A549 (cell line): Measurements from ENCODE around the gene HDC. TPM values are rescaled to one million over a fixed set of nuclear protein-coding genes. Genes with fewer than 3 reads are reported as not detected.

Experiments used
- ATAC-seq, 2 experiments: fragments of 200-7000 bp in 1 of 2; fragments of >200 bp in 1 of 2; cut with Nextera tagmentation in 1 of 2; cut with Tn5 transposase in 1 of 2; 3 replicates each; pipeline versions ENCODE4 v1.8.0 to v1.9.1; 2018 to 2020; ENCODE audit warnings: mild to moderate bottlenecking in 1 of 2, moderate library complexity in 1 of 2
- CTCF ChIA-PET: fragments of 300-600 bp; sonication (Branson Sonifier 250); formaldehyde crosslinking; extraction: SDS; loops from one replicate; lab custom pipeline; 2021; ENCODE audit warnings: antibody characterized with exemption, inconsistent platforms; lab: Yijun Ruan, JAX
- POLR2A ChIA-PET: fragments of 350-600 bp; formaldehyde crosslinking; extraction: SDS; loops from one replicate; lab custom pipeline; 2021; ENCODE audit warnings: antibody characterized with exemption, inconsistent platforms; lab: Yijun Ruan, JAX
- DNase-seq, 2 experiments: peaks; one replicate each; pipeline versions ENCODE4 v3.0.0 to v3.0.0-alpha.2; 2011 to 2016; ENCODE audit warnings: low read depth in 1 of 2, low spot score in 1 of 2
- FAIRE-seq: peaks from 2 replicates; lab custom pipeline; 2011; peaks lifted over from hg19 to GRCh38; lab: Jason Lieb, UNC
- H3K27ac ChIP-seq, 2 experiments: fragments of >200 bp; sonication (Bioruptor Twin); formaldehyde crosslinking; 3 replicates each; pipeline ENCODE4 v1.5.1; 2016 to 2017
- H3K4me1 ChIP-seq: fragments of >200 bp; sonication (Bioruptor Twin); formaldehyde crosslinking; 3 replicates; pipeline ENCODE4 v1.6.1; 2016
- H3K4me2 ChIP-seq: fragments of >200 bp; sonication (Bioruptor Twin); formaldehyde crosslinking; 3 replicates; pipeline ENCODE4 v1.6.1; 2016
- H3K4me3 ChIP-seq: fragments of >200 bp; sonication (Bioruptor Twin); formaldehyde crosslinking; 3 replicates; pipeline ENCODE4 v1.5.1; 2016
- H3K9me3 ChIP-seq: fragments of >200 bp; sonication (Bioruptor Twin); formaldehyde crosslinking; 3 replicates; pipeline ENCODE4 v1.6.1; 2016
- HEYL ChIP-seq: fragments of 250-450 bp; sonication (Bioruptor Pico); IDR thresholded peaks from 2 replicates; pipeline ENCODE4 v1.8.0; 2021; ENCODE audit warnings: mild to moderate bottlenecking, moderate library complexity
- HOXA7 ChIP-seq: fragments of 250-450 bp; sonication (Bioruptor Pico); IDR thresholded peaks from 2 replicates; pipeline ENCODE4 v1.5.0; 2020; ENCODE audit warnings: mild to moderate bottlenecking, moderate library complexity
- HOXB5 ChIP-seq: fragments of 250-450 bp; sonication (Bioruptor Pico); IDR thresholded peaks from 2 replicates; pipeline ENCODE4 v1.5.0; 2020; ENCODE audit warnings: mild to moderate bottlenecking, moderate library complexity
- JUN ChIP-seq, 2 experiments: fragments of >200 bp; sonication (Bioruptor Twin); formaldehyde crosslinking; IDR thresholded peaks; 2 replicates in 1 of 2; 3 replicates in 1 of 2; pipeline ENCODE4 v1.6.1; 2016 to 2017
- KDM5A ChIP-seq: fragments of 200-600 bp; sonication (generic); IDR thresholded peaks from 2 replicates; pipeline ENCODE4 v1.6.1; 2016; ENCODE audit warnings: antibody characterized with exemption, mild to moderate bottlenecking
- MYC ChIP-seq: IDR thresholded peaks from 2 replicates; pipeline ENCODE4 v1.6.1; 2012; ENCODE audit warnings: mild to moderate bottlenecking, inconsistent platforms, low read length, improper control_type of control experiment, borderline replicate concordance
- NFE2L2 ChIP-seq: fragments of 150-350 bp; conservative IDR thresholded peaks from 2 replicates; pipeline ENCODE4 v1.6.1; 2014; ENCODE audit warnings: low read length
- RCOR1 ChIP-seq: fragments of 150-350 bp; IDR thresholded peaks from 2 replicates; pipeline ENCODE4 v1.6.1; 2014; ENCODE audit warnings: antibody characterized with exemption, low read length, low read depth
- RNF2 ChIP-seq: fragments of 200-600 bp; sonication (generic); IDR thresholded peaks from 2 replicates; pipeline ENCODE4 v1.6.1; 2016; ENCODE audit warnings: low read depth, mild to moderate bottlenecking, antibody characterized with exemption, moderate library complexity, borderline replicate concordance
- SMC3 ChIP-seq: fragments of >200 bp; sonication (Bioruptor Twin); formaldehyde crosslinking; IDR thresholded peaks from 3 replicates; pipeline ENCODE4 v1.6.1; 2018; ENCODE audit warnings: inconsistent platforms
- SREBF2 ChIP-seq: fragments of 450-650 bp; IDR thresholded peaks from 2 replicates; pipeline ENCODE4 v1.6.1; 2014; ENCODE audit warnings: mild to moderate bottlenecking, moderate library complexity
- TFCP2L1 ChIP-seq: fragments of 250-450 bp; sonication (Bioruptor Pico); IDR thresholded peaks from 2 replicates; pipeline ENCODE4 v1.5.0; 2021; ENCODE audit warnings: mild to moderate bottlenecking
- ZNF302 ChIP-seq: fragments of 250-450 bp; sonication (Bioruptor Pico); IDR thresholded peaks from 2 replicates; pipeline ENCODE4 v1.9.0; 2021; ENCODE audit warnings: inconsistent platforms, mild to moderate bottlenecking, moderate library complexity
- WGBS: methylation state at CpG from one replicate; pipeline ENCODE4 v1.1.6; 2017; ENCODE audit errors: missing lambda C conversion rate; 5-methylcytosine and 5-hydroxymethylcytosine counted together
- polyA plus RNA-seq, 4 experiments: library from polyadenylated mRNA; depleted of rRNA in 3 of 4; stranded (reverse); fragments of >200 nt; fragmentation: RNase III in 1 of 4; extraction: RNeasy Plus Mini Kit Qiagen cat#74134 plus additional on column Dnase treatment in 1 of 4; gene quantifications; 2 replicates in 3 of 4; 3 replicates in 1 of 4; pipeline ENCODE4 v1.2.3, GENCODE V29; 2011 to 2017
- TF ChIP-seq, protein P1 (sequence below): fragments of 250-450 bp; sonication (Bioruptor Pico); IDR thresholded peaks from 2 replicates; pipeline ENCODE4 v1.5.0; 2021; ENCODE audit warnings: mild to moderate bottlenecking, moderate library complexity, borderline replicate concordance
- TF ChIP-seq, protein P2 (sequence below): fragments of 150-350 bp; IDR thresholded peaks from 2 replicates; pipeline ENCODE4 v1.6.1; 2014; ENCODE audit warnings: low read depth, mild to moderate bottlenecking, low read length
- TF ChIP-seq, protein P3 (sequence below): fragments of 450-650 bp; IDR thresholded peaks from 2 replicates; pipeline ENCODE4 v1.6.1; 2014; ENCODE audit warnings: antibody characterized with exemption

Gene HDC
- polyA plus RNA-seq, 2 of the 4 experiments (the other 2 are of a cell fraction), result 0.09 to 0.13 TPM

DNA sequence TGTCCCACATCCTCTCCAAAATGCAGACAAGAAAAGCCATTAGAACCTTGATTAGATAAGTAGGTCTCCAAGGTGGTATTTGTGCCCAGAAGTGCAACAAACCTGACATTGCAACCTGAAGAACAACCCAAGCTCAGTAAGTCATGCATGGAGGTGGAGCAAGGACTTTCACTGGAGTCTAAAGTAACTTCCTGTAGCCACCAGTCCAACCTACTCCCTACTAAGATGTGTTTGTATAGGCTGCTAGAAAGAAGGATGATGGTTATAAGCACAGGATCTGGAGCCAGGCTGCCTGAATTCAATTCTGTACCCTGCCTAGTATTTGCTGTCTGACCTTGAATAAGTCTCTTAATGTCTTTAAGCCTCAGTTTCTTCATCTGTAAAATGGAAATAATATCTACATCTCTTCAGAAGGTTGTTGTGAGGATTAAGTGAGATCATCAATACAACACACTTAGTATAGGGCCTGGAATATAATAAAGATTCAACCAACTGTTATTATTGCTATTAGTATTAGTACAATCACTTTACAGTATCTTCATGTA lies 32.3 kb downstream of the HDC start:
- H3K4me1 ChIP-seq, result peaks cover 20% of the 10 kb centered on the region
- no peak overlapping the region for H3K4me2 ChIP-seq
- no peak overlapping the region for H3K27ac ChIP-seq
- no peak for DNase-seq
- ATAC-seq, result no peak
- no peaks in the 10 kb centered on the region for H3K9me3 ChIP-seq
- CTCF ChIA-PET, result interaction anchor here (1.0 to 1.1 kb wide), 2 partner anchors 8 to 51 kb away, joined by 3 to 4 read pairs; no protein-coding TSS in a partner anchor
- POLR2A ChIA-PET, result no interaction called here
- TF ChIP-seq RCOR1, result no peak
- no peak for TF ChIP-seq SMC3
- TF ChIP-seq, protein P1, sequence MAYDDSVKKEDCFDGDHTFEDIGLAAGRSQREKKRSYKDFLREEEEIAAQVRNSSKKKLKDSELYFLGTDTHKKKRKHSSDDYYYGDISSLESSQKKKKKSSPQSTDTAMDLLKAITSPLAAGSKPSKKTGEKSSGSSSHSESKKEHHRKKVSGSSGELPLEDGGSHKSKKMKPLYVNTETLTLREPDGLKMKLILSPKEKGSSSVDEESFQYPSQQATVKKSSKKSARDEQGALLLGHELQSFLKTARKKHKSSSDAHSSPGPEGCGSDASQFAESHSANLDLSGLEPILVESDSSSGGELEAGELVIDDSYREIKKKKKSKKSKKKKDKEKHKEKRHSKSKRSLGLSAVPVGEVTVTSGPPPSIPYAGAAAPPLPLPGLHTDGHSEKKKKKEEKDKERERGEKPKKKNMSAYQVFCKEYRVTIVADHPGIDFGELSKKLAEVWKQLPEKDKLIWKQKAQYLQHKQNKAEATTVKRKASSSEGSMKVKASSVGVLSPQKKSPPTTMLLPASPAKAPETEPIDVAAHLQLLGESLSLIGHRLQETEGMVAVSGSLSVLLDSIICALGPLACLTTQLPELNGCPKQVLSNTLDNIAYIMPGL, result no peak
- TF ChIP-seq, all 56 proteins: peak for 0
- H3K4me3 ChIP-seq, result no peak overlapping the region
- FAIRE-seq, result no peak

DNA sequence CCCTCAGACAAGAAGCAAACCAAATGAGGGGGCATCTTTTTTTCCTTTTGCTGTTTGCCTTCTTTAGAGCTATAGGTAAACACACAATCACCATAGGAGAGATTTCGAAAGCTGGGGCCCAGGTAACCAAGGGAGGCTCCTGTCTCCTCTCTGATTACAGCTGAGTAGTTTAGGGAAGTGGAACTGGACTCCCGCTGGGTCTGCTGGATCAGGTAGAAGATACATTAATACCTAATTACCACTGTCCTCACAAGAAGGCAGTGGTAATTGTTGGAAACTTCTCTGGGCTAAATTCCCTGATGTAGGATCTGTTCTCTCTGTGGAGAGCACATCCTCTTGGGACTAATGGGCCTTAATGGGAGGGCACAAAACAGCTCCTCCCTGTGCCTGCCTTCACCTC lies 32.7 kb downstream of the HDC start:
- H3K4me1 ChIP-seq, result peaks cover 20% of the 10 kb centered on the region
- 86% methylated on average over 2 of the region's 2 CpGs for WGBS
- TF ChIP-seq MYC, result no peak
- TF ChIP-seq TFCP2L1, result no peak
- TF ChIP-seq, protein P2, sequence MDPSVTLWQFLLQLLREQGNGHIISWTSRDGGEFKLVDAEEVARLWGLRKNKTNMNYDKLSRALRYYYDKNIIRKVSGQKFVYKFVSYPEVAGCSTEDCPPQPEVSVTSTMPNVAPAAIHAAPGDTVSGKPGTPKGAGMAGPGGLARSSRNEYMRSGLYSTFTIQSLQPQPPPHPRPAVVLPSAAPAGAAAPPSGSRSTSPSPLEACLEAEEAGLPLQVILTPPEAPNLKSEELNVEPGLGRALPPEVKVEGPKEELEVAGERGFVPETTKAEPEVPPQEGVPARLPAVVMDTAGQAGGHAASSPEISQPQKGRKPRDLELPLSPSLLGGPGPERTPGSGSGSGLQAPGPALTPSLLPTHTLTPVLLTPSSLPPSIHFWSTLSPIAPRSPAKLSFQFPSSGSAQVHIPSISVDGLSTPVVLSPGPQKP, result no peak
- TF ChIP-seq SREBF2, result no peak
- TF ChIP-seq, protein P3, sequence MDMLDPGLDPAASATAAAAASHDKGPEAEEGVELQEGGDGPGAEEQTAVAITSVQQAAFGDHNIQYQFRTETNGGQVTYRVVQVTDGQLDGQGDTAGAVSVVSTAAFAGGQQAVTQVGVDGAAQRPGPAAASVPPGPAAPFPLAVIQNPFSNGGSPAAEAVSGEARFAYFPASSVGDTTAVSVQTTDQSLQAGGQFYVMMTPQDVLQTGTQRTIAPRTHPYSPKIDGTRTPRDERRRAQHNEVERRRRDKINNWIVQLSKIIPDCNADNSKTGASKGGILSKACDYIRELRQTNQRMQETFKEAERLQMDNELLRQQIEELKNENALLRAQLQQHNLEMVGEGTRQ, result no peak
- DNase-seq (no peak), FAIRE-seq (no peak), ATAC-seq (no peak)
- H3K27ac ChIP-seq, result no peak overlapping the region
- H3K4me2 ChIP-seq, result no peak overlapping the region
- H3K9me3 ChIP-seq, result no peaks in the 10 kb centered on the region
- POLR2A ChIA-PET, result no interaction called here
- CTCF ChIA-PET, result interaction anchor here (0.6 to 1.1 kb wide), 3 partner anchors 9 to 59 kb away, joined by 3 to 4 read pairs (median 3); no protein-coding TSS in a partner anchor
- no peak overlapping the region for H3K4me3 ChIP-seq

DNA sequence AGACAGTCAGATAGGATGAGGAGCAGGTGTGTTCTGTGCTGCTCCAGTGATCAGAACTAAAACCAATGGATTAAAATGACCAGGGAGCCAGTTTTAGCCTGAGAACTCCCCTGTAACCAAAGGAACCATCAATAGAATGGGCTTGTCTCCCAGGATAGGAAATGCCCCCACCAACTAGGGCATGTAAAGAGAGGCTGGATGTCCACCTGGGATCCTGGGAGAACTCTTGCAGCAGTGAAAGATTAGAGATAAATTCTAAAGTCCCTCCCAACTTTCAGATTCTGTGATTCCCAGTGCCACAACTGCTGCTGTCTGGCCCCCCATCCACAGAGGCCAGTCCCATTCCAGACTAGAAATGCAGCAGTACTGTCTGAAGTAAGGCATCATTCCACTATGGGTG lies 33.8 kb downstream of the HDC start:
- no peak overlapping the region for H3K4me2 ChIP-seq
- no peak overlapping the region for H3K27ac ChIP-seq
- POLR2A ChIA-PET, result no interaction called here
- FAIRE-seq (no peak), ATAC-seq (no peak), DNase-seq (no peak)
- TF ChIP-seq HOXA7 (no peak), NFE2L2 (no peak), KDM5A (no peak), SREBF2 (no peak), HOXB5 (no peak), JUN (IDR thresholded peaks at IDR 0.05) (no peak), RNF2 (no peak), HEYL (CRISPR knock-in tag) (no peak), ZNF302 (CRISPR knock-in tag) (no peak)
- TF ChIP-seq, protein P3, result no peak
- peaks cover 28% of the 10 kb centered on the region for H3K4me1 ChIP-seq
- CTCF ChIA-PET, result interaction anchor here (0.7 kb wide), 1 partner anchor 45 kb away, joined by 3 read pairs; no protein-coding TSS in a partner anchor
- H3K4me3 ChIP-seq, result no peak overlapping the region
- no peaks in the 10 kb centered on the region for H3K9me3 ChIP-seq
